Muscle layer of colon (tissue), 2 donors: ENCODE measurements around the gene WSB1.
A peak's percentile ranks its signal among the peaks of the same experiment; 100 is the strongest.

Experiments
- H3K27ac ChIP-seq: one replicate; pipeline ENCODE4 v1.7.0; 2013; ENCODE audit warnings: low read depth, mild to moderate bottlenecking, low read length, moderate library complexity
- H3K27me3 ChIP-seq, 2 donors: one replicate each; pipeline ENCODE4 v1.7.0; 2013; ENCODE audit warnings: low read length in 2 of 2, mild to moderate bottlenecking in 2 of 2; ENCODE audit not compliant: insufficient read depth in 2 of 2, control insufficient read depth in 1 of 2
- H3K36me3 ChIP-seq: one replicate; pipeline ENCODE4 v1.7.0; 2013; ENCODE audit warnings: mild to moderate bottlenecking, low read length; ENCODE audit not compliant: insufficient read depth
- H3K4me1 ChIP-seq: one replicate; pipeline ENCODE4 v1.7.0; 2013; ENCODE audit warnings: mild to moderate bottlenecking, low read length; ENCODE audit not compliant: insufficient read depth
- H3K4me3 ChIP-seq, 2 donors: one replicate each; pipeline ENCODE4 v1.7.0; 2013; ENCODE audit warnings: low read length in 2 of 2, low read depth in 1 of 2, mild to moderate bottlenecking in 1 of 2, moderate library complexity in 1 of 2
- H3K9ac ChIP-seq: one replicate; pipeline ENCODE4 v1.7.0; 2013; ENCODE audit warnings: low read length
- H3K9me3 ChIP-seq: one replicate; pipeline ENCODE4 v1.7.0; 2013; ENCODE audit warnings: mild to moderate bottlenecking, low read length
- donor health status: abdominal sarcoma.
- donor health status: Adenocarcinoma of cecum.

Gene WSB1

DNA sequence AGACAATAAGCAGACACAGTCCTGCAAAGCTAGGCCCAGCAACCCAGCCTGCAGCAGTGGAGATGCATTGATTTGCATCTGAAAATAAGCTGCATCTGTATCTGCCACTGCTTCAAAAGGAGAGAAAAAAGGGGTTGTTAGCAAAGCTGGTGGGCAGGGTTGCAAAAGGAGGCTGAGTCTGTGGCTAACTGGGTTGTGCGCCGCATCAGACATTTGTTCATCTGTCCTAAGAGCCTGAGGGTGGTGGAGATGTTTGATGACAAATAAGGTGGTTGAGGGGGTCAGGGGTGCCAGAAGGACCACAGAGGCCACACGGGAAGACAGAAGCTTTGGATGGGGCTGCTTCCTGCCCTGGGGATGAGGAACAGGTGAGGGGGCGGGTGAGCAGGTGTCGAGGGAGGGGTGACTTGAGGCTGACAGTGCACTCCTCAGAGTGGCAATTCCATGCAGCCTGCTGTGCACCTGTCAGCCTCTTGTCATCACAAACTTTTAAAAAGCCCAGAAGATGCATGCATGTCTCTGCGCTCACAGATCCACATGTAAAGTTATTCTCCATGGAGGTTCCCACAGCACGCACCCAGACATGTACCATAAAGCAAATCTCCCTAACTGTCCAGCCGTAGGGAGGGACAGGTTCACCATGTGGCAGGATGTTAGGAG lies 35.4 kb downstream of the WSB1 start:
- Histone ChIP-seq H3K9me3 (no peaks in the 10 kb centered on the region), H3K9ac (no peak overlapping the region), H3K36me3 (no peaks in the 10 kb centered on the region), H3K27me3 (no peaks in the 10 kb centered on the region), H3K4me3 (no peak overlapping the region), H3K4me1 (peaks cover 28% of the 10 kb centered on the region), H3K27ac (no peak overlapping the region)

DNA sequence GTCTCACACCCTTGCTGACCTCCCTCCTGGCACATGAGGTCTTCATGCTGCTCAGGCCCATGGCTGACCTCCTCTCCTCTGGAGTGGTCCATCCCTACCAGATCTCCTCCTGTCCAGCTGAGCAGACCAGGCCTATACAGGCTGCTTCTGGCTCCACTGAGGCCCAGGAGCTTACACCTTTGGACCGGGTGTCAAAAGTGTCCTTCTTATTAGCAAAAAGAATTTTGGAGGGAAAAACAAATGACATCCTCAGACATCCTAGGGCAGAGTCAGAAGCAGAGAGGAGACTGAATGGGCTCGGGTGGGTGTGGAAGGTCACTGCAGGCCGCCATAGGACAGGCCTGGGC lies 38.1 kb downstream of the WSB1 start:
- H3K4me1 ChIP-seq: peaks cover 20% of the 10 kb centered on the region
- no peaks in the 10 kb centered on the region for H3K36me3 ChIP-seq
- no peaks in the 10 kb centered on the region for H3K9me3 ChIP-seq
- H3K4me3 ChIP-seq: no peak overlapping the region
- H3K27ac ChIP-seq: peak overlapping the region; percentile 84
- H3K27me3 ChIP-seq: no peaks in the 10 kb centered on the region
- peak overlapping the region; percentile 38 for H3K9ac ChIP-seq

DNA sequence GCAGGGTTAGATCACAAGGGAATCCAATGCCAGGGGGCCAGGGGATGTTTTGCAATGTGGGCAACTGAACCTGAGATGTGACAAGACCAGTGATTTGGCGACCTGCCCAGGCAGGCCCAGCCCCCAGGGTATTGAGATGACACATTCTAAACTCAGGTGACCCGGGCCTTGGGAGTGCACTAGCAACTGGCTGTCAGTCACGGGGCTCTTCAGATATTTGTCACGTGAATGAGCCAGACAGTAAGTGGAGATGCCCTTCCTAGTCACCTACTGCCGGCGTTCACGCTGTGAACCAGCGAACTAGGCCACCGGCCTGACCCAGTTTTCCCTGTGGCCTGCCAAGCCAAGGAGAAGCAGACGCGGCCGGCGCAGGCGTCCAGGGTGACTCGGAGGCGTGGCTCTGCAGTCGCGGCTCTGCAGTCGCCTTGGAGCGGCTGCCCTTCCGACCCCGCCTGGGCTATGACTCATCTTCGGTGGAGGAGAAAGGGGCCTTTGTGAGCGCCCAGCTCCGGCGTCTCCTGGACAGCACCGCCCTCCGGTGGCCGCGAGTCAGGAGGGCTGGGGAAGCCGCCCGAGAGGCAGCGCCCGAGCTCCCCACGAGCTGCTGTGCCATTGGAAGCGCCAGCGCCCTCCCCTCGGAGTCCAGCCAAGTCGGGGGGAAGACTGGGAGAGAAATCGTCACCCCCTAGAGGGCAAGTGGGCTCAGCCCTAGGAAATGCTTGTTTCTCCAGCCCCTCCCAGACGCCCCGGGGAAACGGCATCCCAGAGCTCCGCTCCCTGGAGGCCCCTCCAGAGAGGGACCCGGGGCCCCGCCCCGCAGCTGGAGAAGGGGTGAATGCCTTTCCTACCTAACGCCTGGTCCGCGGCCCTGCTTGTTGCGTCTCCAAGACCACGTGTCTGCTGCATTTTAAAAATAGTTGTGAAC lies 38.8 kb downstream of the WSB1 start:
- no peaks in the 10 kb centered on the region for H3K9me3 ChIP-seq
- H3K27me3 ChIP-seq: no peaks in the 10 kb centered on the region
- H3K4me3 ChIP-seq: peak overlapping the region; percentile 49 to 70
- H3K9ac ChIP-seq: peak overlapping the region; percentile 38
- no peaks in the 10 kb centered on the region for H3K36me3 ChIP-seq
- H3K4me1 ChIP-seq: peaks cover 20% of the 10 kb centered on the region
- H3K27ac ChIP-seq: peak overlapping the region; percentile 84

DNA sequence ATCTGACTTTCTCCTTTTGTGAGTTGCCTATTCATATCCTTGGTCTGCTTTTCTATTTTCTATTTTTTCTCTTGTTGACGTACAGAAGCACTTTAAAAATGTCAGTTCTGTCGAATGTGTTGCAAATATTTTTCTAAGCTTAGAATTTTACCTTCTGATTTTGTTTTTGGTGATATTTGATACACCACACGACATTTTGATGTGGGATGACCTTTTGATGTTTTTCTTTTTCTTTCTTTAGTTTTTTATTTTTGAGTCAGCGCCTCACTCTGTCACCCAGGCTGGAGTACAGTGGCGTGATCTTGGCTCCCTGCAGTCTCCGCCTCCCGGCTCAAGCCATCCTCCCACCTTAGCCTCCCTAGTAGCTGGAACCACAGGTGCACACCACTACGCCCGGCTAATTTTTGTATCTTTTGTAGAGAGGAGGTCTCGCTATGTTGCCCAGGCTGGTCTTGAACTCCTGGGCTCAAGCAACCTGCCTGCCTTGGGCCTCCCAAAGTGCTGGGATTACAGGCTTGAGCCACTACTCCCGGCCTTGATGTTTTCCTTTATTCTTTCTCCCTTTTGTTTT lies 39.6 kb downstream of the WSB1 start:
- Histone ChIP-seq H3K4me1 (peaks cover 20% of the 10 kb centered on the region), H3K4me3 (peak overlapping the region; percentile 49 to 70), H3K36me3 (no peaks in the 10 kb centered on the region), H3K27me3 (no peaks in the 10 kb centered on the region), H3K9me3 (no peaks in the 10 kb centered on the region), H3K9ac (peak overlapping the region; percentile 38), H3K27ac (peak overlapping the region; percentile 84)

DNA sequence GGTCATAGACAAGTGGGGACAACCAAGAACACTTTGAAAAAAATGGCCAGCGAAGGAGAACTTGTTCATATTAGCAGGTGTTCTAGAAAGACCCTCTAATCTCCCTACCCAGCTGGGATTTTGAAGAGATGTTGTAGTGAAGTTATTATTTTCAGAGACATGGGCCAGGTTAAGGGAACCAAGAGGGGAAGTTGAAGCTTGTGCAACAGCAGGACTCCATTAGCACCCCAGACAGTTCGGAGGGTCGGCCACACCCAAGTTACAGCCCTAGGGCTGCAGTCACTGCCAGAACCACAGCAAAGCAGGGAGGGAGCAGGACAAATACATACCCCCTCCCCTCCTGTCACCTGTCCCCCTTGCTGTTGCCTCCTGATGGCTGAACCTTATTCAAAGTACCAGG lies 42.3 kb downstream of the WSB1 start:
- no peaks in the 10 kb centered on the region for H3K36me3 ChIP-seq
- H3K27ac ChIP-seq: no peak overlapping the region
- no peaks in the 10 kb centered on the region for H3K27me3 ChIP-seq
- peaks cover 25% of the 10 kb centered on the region for H3K4me1 ChIP-seq
- H3K9me3 ChIP-seq: no peaks in the 10 kb centered on the region
- no peak overlapping the region for H3K9ac ChIP-seq
- H3K4me3 ChIP-seq: no peak overlapping the region

DNA sequence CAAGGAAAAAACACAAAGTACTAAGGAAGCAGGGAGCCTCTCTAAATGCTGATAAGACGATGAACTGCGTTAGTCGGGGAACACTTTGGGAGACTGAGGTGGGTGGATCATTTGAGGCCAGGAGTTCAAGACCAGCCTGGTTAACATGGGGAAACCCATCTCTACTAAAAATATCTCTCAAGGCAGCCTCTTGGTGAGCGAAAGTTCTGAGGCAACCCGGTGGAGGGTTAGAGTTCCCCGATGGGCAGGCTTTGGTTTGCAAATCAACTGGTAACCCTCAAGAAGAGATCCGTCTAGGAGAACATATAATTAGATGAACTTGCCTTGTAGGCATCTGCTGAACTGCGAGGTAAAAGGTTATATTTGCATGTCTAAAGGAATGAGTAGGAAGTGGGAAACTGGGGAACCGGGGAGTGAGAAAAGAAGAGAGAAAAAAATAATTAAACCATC lies 44.6 kb downstream of the WSB1 start:
- no peaks in the 10 kb centered on the region for H3K9me3 ChIP-seq
- no peaks in the 10 kb centered on the region for H3K36me3 ChIP-seq
- no peak overlapping the region for H3K4me3 ChIP-seq
- H3K27ac ChIP-seq: no peak overlapping the region
- no peak overlapping the region for H3K9ac ChIP-seq
- peaks cover 14% of the 10 kb centered on the region for H3K4me1 ChIP-seq
- no peaks in the 10 kb centered on the region for H3K27me3 ChIP-seq

DNA sequence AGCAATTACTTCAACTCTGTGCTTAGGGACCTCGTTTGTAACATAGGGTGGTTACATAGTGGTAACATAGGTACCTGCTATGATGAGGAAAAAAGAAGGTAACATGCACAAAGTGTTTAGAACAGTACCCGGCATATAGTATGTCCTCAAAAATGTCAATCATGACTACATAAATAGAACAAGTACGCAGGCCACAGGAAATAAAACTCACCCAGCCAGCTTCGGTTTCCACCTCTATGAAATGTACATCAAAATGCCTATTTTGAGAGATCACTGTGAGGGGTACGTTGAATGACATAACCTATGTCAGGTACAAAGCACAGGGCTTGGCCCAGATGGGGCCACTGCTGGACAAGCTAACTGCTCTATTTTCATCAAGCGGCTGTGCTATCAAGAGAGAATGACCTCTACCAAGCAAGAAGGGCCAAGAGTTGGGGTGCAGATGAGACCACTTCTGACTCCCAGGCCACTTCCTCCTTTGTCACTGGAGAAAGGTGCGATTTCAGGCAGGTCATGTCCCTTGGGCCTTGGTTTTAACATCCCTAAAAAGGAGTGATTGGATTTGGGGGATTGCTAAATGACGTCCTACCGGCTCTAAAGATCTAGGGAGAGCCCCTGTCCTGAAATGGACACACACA lies 45.4 kb downstream of the WSB1 start:
- no peak overlapping the region for H3K9ac ChIP-seq
- no peak overlapping the region for H3K27ac ChIP-seq
- H3K36me3 ChIP-seq: no peaks in the 10 kb centered on the region
- H3K27me3 ChIP-seq: no peaks in the 10 kb centered on the region
- peaks cover 7% of the 10 kb centered on the region for H3K4me1 ChIP-seq
- no peaks in the 10 kb centered on the region for H3K9me3 ChIP-seq
- H3K4me3 ChIP-seq: no peak overlapping the region

DNA sequence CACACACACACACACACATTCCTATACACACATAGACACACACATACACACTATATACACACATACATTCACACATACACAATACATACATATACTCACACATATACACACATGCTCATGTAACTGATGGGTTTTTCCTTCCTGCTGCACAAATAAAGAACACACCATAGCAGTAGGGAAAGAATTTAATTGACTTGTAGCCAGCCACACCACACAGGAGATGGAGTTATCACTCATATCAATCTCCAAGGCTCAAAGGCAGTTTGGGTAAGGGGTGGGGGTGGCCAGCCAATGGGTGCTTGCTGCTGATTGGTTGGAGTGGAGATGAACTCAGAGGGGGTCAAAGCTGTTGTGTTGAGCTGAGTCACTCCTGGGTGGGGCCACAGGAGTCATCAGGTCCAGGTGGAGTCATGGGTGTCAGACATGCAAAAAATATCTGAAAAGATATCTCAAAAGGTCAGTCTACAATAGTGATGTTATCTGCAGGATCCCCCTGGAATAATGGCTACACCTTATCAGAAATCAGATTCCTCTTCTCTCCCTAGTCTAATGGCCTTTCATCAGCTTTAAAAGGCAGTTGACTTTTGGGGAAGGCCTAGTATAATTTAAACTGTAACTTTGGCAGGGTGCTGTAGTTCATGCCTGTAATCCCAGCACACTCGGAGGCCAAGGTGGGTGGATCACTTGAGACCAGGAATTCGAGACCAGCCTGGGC lies 46.1 kb downstream of the WSB1 start:
- H3K9me3 ChIP-seq: no peaks in the 10 kb centered on the region
- H3K27me3 ChIP-seq: no peaks in the 10 kb centered on the region
- peaks cover 5% of the 10 kb centered on the region for H3K4me1 ChIP-seq
- H3K27ac ChIP-seq: no peak overlapping the region
- H3K36me3 ChIP-seq: no peaks in the 10 kb centered on the region
- no peak overlapping the region for H3K9ac ChIP-seq
- no peak overlapping the region for H3K4me3 ChIP-seq

DNA sequence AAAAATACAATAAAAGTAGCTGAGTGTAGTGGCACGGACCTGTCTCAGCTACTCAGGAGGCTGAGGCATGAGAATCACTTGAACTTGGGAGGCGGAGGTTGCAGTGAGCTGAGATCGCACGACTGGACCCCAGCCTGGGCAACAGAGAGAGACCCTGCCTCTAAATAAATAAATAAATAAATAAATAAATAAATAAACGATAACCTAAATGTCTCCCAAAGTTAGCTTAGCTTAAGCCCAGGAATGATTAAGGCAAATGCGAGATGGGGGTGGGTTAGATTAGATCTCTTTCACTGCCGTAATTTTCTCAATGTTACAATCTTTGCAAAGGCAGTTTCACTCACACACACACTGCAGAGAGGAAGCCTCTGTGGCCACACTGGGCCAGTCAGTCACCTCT lies 46.7 kb downstream of the WSB1 start:
- Histone ChIP-seq H3K9ac (no peak overlapping the region), H3K27ac (no peak overlapping the region), H3K27me3 (no peaks in the 10 kb centered on the region), H3K4me1 (peaks cover 5% of the 10 kb centered on the region), H3K36me3 (no peaks in the 10 kb centered on the region), H3K4me3 (no peak overlapping the region), H3K9me3 (no peaks in the 10 kb centered on the region)

DNA sequence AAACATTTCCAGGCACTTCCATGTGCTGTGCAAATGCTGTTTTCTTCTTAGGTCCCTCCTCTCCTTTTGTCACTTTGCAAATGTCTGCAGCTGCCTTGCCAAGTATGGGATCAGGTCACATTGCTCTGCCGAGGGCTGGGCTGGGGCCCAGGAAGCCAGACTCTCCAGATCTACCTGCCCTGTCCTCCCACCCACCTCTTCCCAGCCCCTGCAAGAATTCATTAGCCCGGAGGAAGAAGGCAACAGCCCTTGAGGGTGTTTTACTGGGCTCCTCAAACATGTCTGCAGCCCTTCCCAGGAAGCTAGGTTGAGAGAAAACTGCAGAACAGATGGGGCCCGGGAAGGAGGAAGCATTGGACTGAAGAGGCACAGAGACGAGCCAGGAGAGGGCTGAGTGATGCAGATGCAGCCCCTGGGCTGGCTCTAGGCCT lies 47.1 kb downstream of the WSB1 start:
- no peak overlapping the region for H3K4me3 ChIP-seq
- H3K36me3 ChIP-seq: no peaks in the 10 kb centered on the region
- no peaks in the 10 kb centered on the region for H3K9me3 ChIP-seq
- H3K27ac ChIP-seq: no peak overlapping the region
- no peaks in the 10 kb centered on the region for H3K27me3 ChIP-seq
- no peak overlapping the region for H3K9ac ChIP-seq
- H3K4me1 ChIP-seq: peaks cover 5% of the 10 kb centered on the region

DNA sequence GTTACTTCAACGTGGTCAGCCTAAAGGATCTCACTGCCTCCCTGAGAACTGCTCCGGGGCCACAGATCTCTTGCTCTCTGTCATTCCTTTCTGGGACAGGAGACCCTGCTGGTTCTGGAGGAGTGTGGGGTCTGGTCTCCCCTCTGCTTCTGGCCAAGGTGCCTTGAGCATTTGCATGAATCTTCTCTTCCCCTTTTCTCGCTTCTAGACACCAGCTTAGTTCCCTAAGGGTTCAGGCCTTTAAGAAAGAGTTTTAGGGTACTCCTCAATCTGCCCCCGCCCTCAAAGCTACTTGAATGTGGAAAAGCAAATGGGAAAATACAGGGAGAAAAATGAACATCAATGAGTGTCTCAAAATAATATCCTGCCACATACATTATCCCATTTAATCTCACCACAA lies 48.1 kb downstream of the WSB1 start:
- no peaks in the 10 kb centered on the region for H3K36me3 ChIP-seq
- H3K4me1 ChIP-seq: peaks cover 5% of the 10 kb centered on the region
- no peak overlapping the region for H3K9ac ChIP-seq
- no peaks in the 10 kb centered on the region for H3K27me3 ChIP-seq
- H3K27ac ChIP-seq: no peak overlapping the region
- H3K4me3 ChIP-seq: no peak overlapping the region
- no peaks in the 10 kb centered on the region for H3K9me3 ChIP-seq
